Liver (tissue), 9 donors: ENCODE results near the gene CERS4. TPM values are rescaled to one million over a fixed set of nuclear protein-coding genes. Genes with fewer than 3 reads are reported as not detected.
"Not testable (repeated sequence)": the region's sequence is repeated elsewhere in the genome, so short reads cannot be mapped to it uniquely, and the experiment has no call there.

Experiments used
- DNase-seq: peaks from one replicate; pipeline ENCODE4 v3.0.0-alpha.2; 2017; ENCODE audit warnings: low spot score
- H3K27ac ChIP-seq, 2 donors: one replicate each; pipeline ENCODE4 v1.7.0; 2013; ENCODE audit warnings: inconsistent platforms in 2 of 2, low read length in 2 of 2, control low read depth in 1 of 2, low read depth in 1 of 2, mild to moderate bottlenecking in 1 of 2
- H3K27me3 ChIP-seq, 4 donors: one replicate each; pipeline versions ENCODE4 v1.6.1 to v1.7.0; 2013; ENCODE audit warnings: low read length in 3 of 4, inconsistent platforms in 1 of 4, mild to moderate bottlenecking in 1 of 4, moderate library complexity in 1 of 4; ENCODE audit not compliant: control insufficient read depth in 4 of 4, insufficient read depth in 4 of 4
- H3K36me3 ChIP-seq, 4 donors: one replicate each; pipeline versions ENCODE4 v1.6.1 to v1.7.0; 2013; ENCODE audit warnings: low read length in 3 of 4, mild to moderate bottlenecking in 3 of 4, low read depth in 1 of 4, moderate library complexity in 1 of 4; ENCODE audit not compliant: control insufficient read depth in 4 of 4, insufficient read depth in 3 of 4
- H3K4me1 ChIP-seq, 4 donors: one replicate each; pipeline versions ENCODE4 v1.6.1 to v1.7.0; 2013; ENCODE audit warnings: low read length in 3 of 4, mild to moderate bottlenecking in 3 of 4, moderate library complexity in 1 of 4; ENCODE audit not compliant: control insufficient read depth in 4 of 4, insufficient read depth in 4 of 4
- H3K4me3 ChIP-seq, 3 donors: one replicate each; pipeline versions ENCODE4 v1.6.1 to v1.7.0; 2013; ENCODE audit warnings: low read length in 3 of 3, control low read depth in 1 of 3, low read depth in 1 of 3, mild to moderate bottlenecking in 1 of 3
- H3K9ac ChIP-seq, 2 donors: one replicate each; pipeline ENCODE4 v1.7.0; 2013; ENCODE audit warnings: low read length in 2 of 2, mild to moderate bottlenecking in 2 of 2, moderate library complexity in 2 of 2, control low read depth in 1 of 2, low read depth in 1 of 2
- H3K9me3 ChIP-seq, 4 donors: one replicate each; pipeline versions ENCODE4 v1.6.1 to v1.7.0; 2013; ENCODE audit warnings: low read length in 3 of 4; ENCODE audit not compliant: control insufficient read depth in 4 of 4
- EGR1 ChIP-seq, 2 donors: IDR thresholded peaks; 2 replicates each; pipeline ENCODE4 v1.6.1; 2016 to 2018; ENCODE audit warnings: antibody characterized with exemption in 2 of 2, low read depth in 2 of 2
- FOXA1 ChIP-seq: IDR thresholded peaks from 2 replicates; pipeline ENCODE4 v1.6.1; 2016; ENCODE audit warnings: antibody characterized with exemption
- FOXA2 ChIP-seq: IDR thresholded peaks from 2 replicates; pipeline ENCODE4 v1.6.1; 2016; ENCODE audit warnings: antibody characterized with exemption
- GABPA ChIP-seq, 2 donors: IDR thresholded peaks in 1 of 2; conservative IDR thresholded peaks in 1 of 2; 2 replicates each; pipeline ENCODE4 v1.6.1; 2016; ENCODE audit warnings: antibody characterized with exemption in 2 of 2, mild to moderate bottlenecking in 1 of 2, moderate library complexity in 1 of 2
- HNF4A ChIP-seq, 2 donors: conservative IDR thresholded peaks; 2 replicates each; pipeline ENCODE4 v1.6.1; 2016; ENCODE audit warnings: antibody characterized with exemption in 2 of 2, mild to moderate bottlenecking in 2 of 2
- HNF4G ChIP-seq: IDR thresholded peaks from 2 replicates; pipeline ENCODE4 v1.6.1; 2016; ENCODE audit warnings: antibody characterized with exemption
- JUND ChIP-seq, 2 donors: IDR thresholded peaks; 2 replicates each; pipeline ENCODE4 v1.6.1; 2016; ENCODE audit warnings: antibody characterized with exemption in 2 of 2
- NR2F2 ChIP-seq: IDR thresholded peaks from 2 replicates; pipeline ENCODE4 v1.6.1; 2016; ENCODE audit warnings: antibody characterized with exemption
- RAD21 ChIP-seq, 2 donors: IDR thresholded peaks; 2 replicates each; pipeline ENCODE4 v1.6.1; 2016; ENCODE audit warnings: antibody characterized with exemption in 2 of 2, mild to moderate bottlenecking in 2 of 2
- RXRA ChIP-seq, 2 donors: IDR thresholded peaks; 2 replicates each; pipeline ENCODE4 v1.6.1; 2017 to 2018; ENCODE audit warnings: antibody characterized with exemption in 2 of 2, mild to moderate bottlenecking in 1 of 2
- SP1 ChIP-seq: IDR thresholded peaks from 2 replicates; pipeline ENCODE4 v1.6.1; 2018; ENCODE audit warnings: antibody characterized with exemption, mild to moderate bottlenecking
- TAF1 ChIP-seq: conservative IDR thresholded peaks from 2 replicates; pipeline ENCODE4 v1.6.1; 2016; ENCODE audit warnings: antibody characterized with exemption, mild to moderate bottlenecking
- YY1 ChIP-seq: IDR thresholded peaks from 2 replicates; pipeline ENCODE4 v1.6.1; 2016; ENCODE audit warnings: antibody characterized with exemption, mild to moderate bottlenecking
- WGBS: extraction: QIAGEN DNeasy Blood & Tissue Kit; methylation state at CpG from one replicate; pipeline ENCODE4 v1.1.7; 2013; 5-methylcytosine and 5-hydroxymethylcytosine counted together
- polyA plus RNA-seq, 2 donors: library from polyadenylated mRNA; stranded (reverse) in 1 of 2; unstranded in 1 of 2; fragments of 200-250 nt in 1 of 2; fragments of >200 nt in 1 of 2; fragmentation: Nextera tagmentation in 1 of 2; extraction: Ambion mirVana in 1 of 2; gene quantifications; one replicate each; pipeline versions ENCODE4 v1.2.1 to v1.2.3, GENCODE V29; 2013 to 2015
- total RNA-seq, 2 donors: library from RNA; depleted of rRNA; stranded (reverse); fragments of >200 nt; gene quantifications; one replicate each; pipeline ENCODE4 v1.2.3, GENCODE V29; 2014
- TF ChIP-seq, protein P1 (sequence below): fragments of 150-350 bp; IDR thresholded peaks from 2 replicates; pipeline ENCODE4 v1.5.1; 2017; ENCODE audit warnings: improper control_type of control experiment, low read depth, low read length; ENCODE audit not compliant: missing input control
- TF ChIP-seq, protein P2 (sequence below): IDR thresholded peaks from 2 replicates; pipeline ENCODE4 v1.6.1; 2016; ENCODE audit warnings: antibody characterized with exemption, mild to moderate bottlenecking
- TF ChIP-seq, protein P3 (sequence below): IDR thresholded peaks from 2 replicates; pipeline ENCODE4 v1.6.1; 2016; ENCODE audit warnings: antibody characterized with exemption
- TF ChIP-seq, protein P4 (sequence below): IDR thresholded peaks from 2 replicates; pipeline ENCODE4 v1.6.1; 2016; ENCODE audit warnings: antibody characterized with exemption
- TF ChIP-seq, protein P5 (sequence below): IDR thresholded peaks from 2 replicates; pipeline ENCODE4 v1.6.1; 2016; ENCODE audit warnings: antibody characterized with exemption
- donor health status: healthy.
- donor health status: healthy.
- donor health status: healthy.
- donor health status: healthy.
- donor health status: healthy.

CERS4 gene
- total and polyA plus RNA-seq, 4 donors: 42.7 to 65.1 (median 56.4) TPM

DNA sequence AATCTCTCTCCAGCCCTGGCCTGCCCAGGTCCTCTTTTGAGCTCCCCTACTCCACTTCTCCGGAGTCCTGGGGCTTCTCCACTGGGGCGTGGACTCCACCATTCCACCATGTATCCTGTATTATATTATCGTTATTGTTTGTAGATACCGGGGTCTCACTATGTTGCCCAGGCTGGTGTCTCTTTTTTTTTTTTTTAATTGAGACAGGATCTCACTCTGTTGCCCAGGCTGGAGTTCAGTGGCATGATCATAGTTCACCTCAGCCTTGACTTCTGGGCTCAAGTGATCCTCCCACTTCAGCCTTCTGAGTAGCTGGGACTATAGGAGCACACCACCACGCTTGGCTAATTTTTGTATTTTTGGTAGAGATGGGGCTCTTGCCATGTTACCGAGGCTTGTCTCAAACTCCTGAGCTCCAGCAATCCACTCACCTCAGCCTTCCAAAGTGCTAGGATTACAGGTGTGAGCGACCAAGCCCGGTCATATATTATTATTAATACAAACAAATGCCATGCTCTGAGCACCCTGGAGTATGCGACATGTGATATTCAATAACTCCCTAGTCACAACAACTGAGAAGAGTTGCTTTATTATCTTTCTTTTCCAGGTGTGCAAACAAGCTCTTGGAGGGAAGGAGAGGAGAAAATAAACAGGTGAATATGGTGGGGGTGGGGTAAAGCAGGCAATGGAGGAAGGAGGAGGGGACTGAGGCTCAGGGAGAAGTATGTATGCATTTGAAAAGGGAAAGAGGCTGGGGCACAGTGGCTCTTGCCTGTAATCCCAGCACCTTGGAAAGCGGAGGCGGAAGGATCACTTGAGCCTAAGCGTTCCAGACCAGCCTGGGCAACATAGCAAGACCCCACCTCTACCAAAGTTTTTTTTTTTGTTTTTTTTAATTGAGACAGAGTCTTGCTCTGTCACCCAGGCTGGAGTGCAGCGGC is 2.8 kb upstream of the CERS4 start:
- Histone ChIP-seq H3K27ac (no peak overlapping the region), H3K36me3 (no peaks in the 10 kb centered on the region), H3K4me1 (peaks cover 8 to 25% (median 23%) of the 10 kb centered on the region in 4 donors), H3K27me3 (no peaks in the 10 kb centered on the region), H3K4me3 (no peak overlapping the region), H3K9me3 (no peaks in the 10 kb centered on the region), H3K9ac (no peak overlapping the region)
- TF ChIP-seq, protein P1, sequence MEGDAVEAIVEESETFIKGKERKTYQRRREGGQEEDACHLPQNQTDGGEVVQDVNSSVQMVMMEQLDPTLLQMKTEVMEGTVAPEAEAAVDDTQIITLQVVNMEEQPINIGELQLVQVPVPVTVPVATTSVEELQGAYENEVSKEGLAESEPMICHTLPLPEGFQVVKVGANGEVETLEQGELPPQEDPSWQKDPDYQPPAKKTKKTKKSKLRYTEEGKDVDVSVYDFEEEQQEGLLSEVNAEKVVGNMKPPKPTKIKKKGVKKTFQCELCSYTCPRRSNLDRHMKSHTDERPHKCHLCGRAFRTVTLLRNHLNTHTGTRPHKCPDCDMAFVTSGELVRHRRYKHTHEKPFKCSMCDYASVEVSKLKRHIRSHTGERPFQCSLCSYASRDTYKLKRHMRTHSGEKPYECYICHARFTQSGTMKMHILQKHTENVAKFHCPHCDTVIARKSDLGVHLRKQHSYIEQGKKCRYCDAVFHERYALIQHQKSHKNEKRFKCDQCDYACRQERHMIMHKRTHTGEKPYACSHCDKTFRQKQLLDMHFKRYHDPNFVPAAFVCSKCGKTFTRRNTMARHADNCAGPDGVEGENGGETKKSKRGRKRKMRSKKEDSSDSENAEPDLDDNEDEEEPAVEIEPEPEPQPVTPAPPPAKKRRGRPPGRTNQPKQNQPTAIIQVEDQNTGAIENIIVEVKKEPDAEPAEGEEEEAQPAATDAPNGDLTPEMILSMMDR: no peak
- no peak for TF ChIP-seq GABPA (IDR thresholded peaks at IDR 0.05 in 1 of 2, conservative IDR thresholded peaks at IDR 0.05 in 1 of 2)
- TF ChIP-seq RXRA (IDR thresholded peaks at IDR 0.05): no peak
- no peak for TF ChIP-seq TAF1
- no peak for TF ChIP-seq SP1
- no peak for TF ChIP-seq JUND (IDR thresholded peaks at IDR 0.05)
- TF ChIP-seq HNF4G: no peak
- TF ChIP-seq RAD21 (IDR thresholded peaks at IDR 0.05): no peak
- no peak for TF ChIP-seq FOXA2
- TF ChIP-seq, protein P2, sequence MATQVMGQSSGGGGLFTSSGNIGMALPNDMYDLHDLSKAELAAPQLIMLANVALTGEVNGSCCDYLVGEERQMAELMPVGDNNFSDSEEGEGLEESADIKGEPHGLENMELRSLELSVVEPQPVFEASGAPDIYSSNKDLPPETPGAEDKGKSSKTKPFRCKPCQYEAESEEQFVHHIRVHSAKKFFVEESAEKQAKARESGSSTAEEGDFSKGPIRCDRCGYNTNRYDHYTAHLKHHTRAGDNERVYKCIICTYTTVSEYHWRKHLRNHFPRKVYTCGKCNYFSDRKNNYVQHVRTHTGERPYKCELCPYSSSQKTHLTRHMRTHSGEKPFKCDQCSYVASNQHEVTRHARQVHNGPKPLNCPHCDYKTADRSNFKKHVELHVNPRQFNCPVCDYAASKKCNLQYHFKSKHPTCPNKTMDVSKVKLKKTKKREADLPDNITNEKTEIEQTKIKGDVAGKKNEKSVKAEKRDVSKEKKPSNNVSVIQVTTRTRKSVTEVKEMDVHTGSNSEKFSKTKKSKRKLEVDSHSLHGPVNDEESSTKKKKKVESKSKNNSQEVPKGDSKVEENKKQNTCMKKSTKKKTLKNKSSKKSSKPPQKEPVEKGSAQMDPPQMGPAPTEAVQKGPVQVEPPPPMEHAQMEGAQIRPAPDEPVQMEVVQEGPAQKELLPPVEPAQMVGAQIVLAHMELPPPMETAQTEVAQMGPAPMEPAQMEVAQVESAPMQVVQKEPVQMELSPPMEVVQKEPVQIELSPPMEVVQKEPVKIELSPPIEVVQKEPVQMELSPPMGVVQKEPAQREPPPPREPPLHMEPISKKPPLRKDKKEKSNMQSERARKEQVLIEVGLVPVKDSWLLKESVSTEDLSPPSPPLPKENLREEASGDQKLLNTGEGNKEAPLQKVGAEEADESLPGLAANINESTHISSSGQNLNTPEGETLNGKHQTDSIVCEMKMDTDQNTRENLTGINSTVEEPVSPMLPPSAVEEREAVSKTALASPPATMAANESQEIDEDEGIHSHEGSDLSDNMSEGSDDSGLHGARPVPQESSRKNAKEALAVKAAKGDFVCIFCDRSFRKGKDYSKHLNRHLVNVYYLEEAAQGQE: no peak
- TF ChIP-seq FOXA1: no peak
- no peak for TF ChIP-seq YY1
- TF ChIP-seq NR2F2: no peak
- no peak for TF ChIP-seq HNF4A (conservative IDR thresholded peaks at IDR 0.05)
- TF ChIP-seq, protein P3, sequence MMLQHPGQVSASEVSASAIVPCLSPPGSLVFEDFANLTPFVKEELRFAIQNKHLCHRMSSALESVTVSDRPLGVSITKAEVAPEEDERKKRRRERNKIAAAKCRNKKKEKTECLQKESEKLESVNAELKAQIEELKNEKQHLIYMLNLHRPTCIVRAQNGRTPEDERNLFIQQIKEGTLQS: no peak
- TF ChIP-seq EGR1 (IDR thresholded peaks at IDR 0.05; ENCODE audit: low read depth in 2 of 2): no peak
- TF ChIP-seq, protein P4, sequence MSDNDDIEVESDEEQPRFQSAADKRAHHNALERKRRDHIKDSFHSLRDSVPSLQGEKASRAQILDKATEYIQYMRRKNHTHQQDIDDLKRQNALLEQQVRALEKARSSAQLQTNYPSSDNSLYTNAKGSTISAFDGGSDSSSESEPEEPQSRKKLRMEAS: no peak
- TF ChIP-seq, protein P5, sequence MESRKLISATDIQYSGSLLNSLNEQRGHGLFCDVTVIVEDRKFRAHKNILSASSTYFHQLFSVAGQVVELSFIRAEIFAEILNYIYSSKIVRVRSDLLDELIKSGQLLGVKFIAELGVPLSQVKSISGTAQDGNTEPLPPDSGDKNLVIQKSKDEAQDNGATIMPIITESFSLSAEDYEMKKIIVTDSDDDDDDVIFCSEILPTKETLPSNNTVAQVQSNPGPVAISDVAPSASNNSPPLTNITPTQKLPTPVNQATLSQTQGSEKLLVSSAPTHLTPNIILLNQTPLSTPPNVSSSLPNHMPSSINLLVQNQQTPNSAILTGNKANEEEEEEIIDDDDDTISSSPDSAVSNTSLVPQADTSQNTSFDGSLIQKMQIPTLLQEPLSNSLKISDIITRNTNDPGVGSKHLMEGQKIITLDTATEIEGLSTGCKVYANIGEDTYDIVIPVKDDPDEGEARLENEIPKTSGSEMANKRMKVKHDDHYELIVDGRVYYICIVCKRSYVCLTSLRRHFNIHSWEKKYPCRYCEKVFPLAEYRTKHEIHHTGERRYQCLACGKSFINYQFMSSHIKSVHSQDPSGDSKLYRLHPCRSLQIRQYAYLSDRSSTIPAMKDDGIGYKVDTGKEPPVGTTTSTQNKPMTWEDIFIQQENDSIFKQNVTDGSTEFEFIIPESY: no peak
- no peak for DNase-seq
- 93% methylated on average over 13 of the region's 13 CpGs for WGBS

DNA sequence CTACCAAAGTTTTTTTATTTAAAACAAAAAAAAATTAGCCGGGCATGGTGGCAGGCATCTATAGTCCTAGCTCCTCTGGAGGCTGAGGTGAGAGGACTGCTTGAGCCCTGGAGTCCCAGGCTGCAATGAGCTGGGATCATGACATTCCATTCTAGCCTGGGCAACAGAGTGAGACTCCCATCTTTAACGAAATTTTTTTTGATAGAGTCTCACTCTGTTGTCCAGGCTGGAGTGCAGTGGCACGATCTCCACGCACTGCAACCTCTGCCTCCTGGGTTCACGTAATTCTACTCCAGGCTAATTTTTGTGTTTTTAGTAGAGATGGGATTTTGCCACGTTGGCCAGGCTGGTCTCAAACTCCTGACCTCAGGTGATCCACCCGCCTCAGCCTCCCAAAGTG is 1.8 kb upstream of the CERS4 start:
- not testable (repeated sequence) for H3K4me3 ChIP-seq, H3K27ac ChIP-seq, DNase-seq, H3K9ac ChIP-seq, H3K27me3 ChIP-seq, H3K36me3 ChIP-seq, H3K9me3 ChIP-seq
- WGBS: 93% methylated on average over 7 of the region's 7 CpGs
- peaks cover 8 to 31% (median 25%) of the 10 kb centered on the region in 4 donors for H3K4me1 ChIP-seq
